IMR-90 (cell line): ENCODE data around the gene CLEC2B.

ENCODE experiments used
- BHLHE40 ChIP-seq: fragments of 150-350 bp; IDR thresholded peaks from 2 replicates; pipeline ENCODE4 v1.6.1; 2016; ENCODE audit warnings: mild to moderate bottlenecking, low read depth, low read length
- CTCF ChIP-seq: conservative IDR thresholded peaks from 2 replicates; pipeline ENCODE4 v1.5.1; 2012; ENCODE audit warnings: mild to moderate bottlenecking, low read depth, low read length, improper control_type of control experiment
- POLR2A ChIP-seq: IDR thresholded peaks from 2 replicates; pipeline ENCODE4 v1.6.1; 2012; ENCODE audit warnings: mild to moderate bottlenecking, low read depth, low read length
- USF2 ChIP-seq: fragments of 150-350 bp; IDR thresholded peaks from 2 replicates; pipeline ENCODE4 v1.6.1; 2017; ENCODE audit warnings: mild to moderate bottlenecking, antibody characterized with exemption, low read length, low read depth

GRCh38 chr12:9909724-9910123, 40.6 kb upstream of the CLEC2B start:
- no peak for TF ChIP-seq BHLHE40
- no peak for TF ChIP-seq CTCF
- no peak for TF ChIP-seq USF2
- TF ChIP-seq POLR2A, result no peak
